HepG2 (cell line): ENCODE measurements around the gene MORF4L1. TPM values are rescaled to one million over a fixed set of nuclear protein-coding genes. Genes with fewer than 3 reads are reported as not detected.

Experiments used
- HNRNPH1 ChIP-seq: fragments of 200-400 bp; formaldehyde crosslinking; optimal IDR thresholded peaks from 2 replicates; pipeline ENCODE3; 2017; ENCODE audit warnings: mild to moderate bottlenecking, low read depth, low read length
- KLF15 ChIP-seq: sonication (generic); formaldehyde crosslinking; IDR thresholded peaks from 2 replicates; pipeline ENCODE4 v1.8.1; 2023; ENCODE audit warnings: borderline replicate concordance, mild to moderate bottlenecking, inconsistent platforms, missing genetic modification reagents, mixed read lengths
- NBN ChIP-seq: fragments of 450-650 bp; conservative IDR thresholded peaks from 2 replicates; pipeline ENCODE4 v1.6.1; 2017
- TAF1 ChIP-seq: sonication (generic); formaldehyde crosslinking; IDR thresholded peaks from 2 replicates; pipeline ENCODE4 v1.4.0; 2020; ENCODE audit warnings: missing genetic modification reagents
- ZC3H13 ChIP-seq: sonication (generic); formaldehyde crosslinking; IDR thresholded peaks from 2 replicates; pipeline ENCODE4 v1.8.1; 2023; ENCODE audit warnings: mild to moderate bottlenecking, missing genetic modification reagents, moderate library complexity
- ZNF557 ChIP-seq: sonication (generic); formaldehyde crosslinking; IDR thresholded peaks from 2 replicates; pipeline ENCODE4 v1.4.0; 2020; ENCODE audit warnings: missing genetic modification reagents
- polyA plus RNA-seq, 8 experiments: library from polyadenylated mRNA; depleted of rRNA in 3 of 8; stranded (reverse) in 7 of 8; unstranded in 1 of 8; fragments of >200 nt; fragmentation: Illumina TruSeq in 4 of 8; extraction: Trizol in 4 of 8; gene quantifications; 2 replicates each; pipeline versions ENCODE4 v1.2.1 to v1.2.3, GENCODE V29; 2011 to 2016; ENCODE audit warnings: low read depth in 4 of 8, missing spikeins in 1 of 8, mixed read lengths in 1 of 8; ENCODE audit not compliant: insufficient read depth in 1 of 8
- total RNA-seq, 5 experiments: library from RNA; depleted of rRNA; stranded (reverse); fragments of >200 nt; fragmentation: Illumina TruSeq; extraction: Trizol; gene quantifications; 2 replicates each; pipeline ENCODE4 v1.2.3, GENCODE V29; 2016; ENCODE audit warnings: low read depth in 1 of 5
- TF ChIP-seq, protein P1 (sequence below), 2 experiments: fragments of 450-650 bp in 1 of 2; sonication (generic) in 1 of 2; formaldehyde crosslinking in 1 of 2; IDR thresholded peaks; 2 replicates each; pipeline versions ENCODE4 v1.6.1 to v1.8.0; 2016 to 2022; ENCODE audit warnings: antibody characterized with exemption in 1 of 2, mild to moderate bottlenecking in 1 of 2, missing genetic modification reagents in 1 of 2

The MORF4L1 gene
- total and polyA plus RNA-seq, 2 of the 13 experiments (the other 11 are each of a cell fraction or from before 2014, with no cell fraction given): 218 to 219 TPM

DNA sequence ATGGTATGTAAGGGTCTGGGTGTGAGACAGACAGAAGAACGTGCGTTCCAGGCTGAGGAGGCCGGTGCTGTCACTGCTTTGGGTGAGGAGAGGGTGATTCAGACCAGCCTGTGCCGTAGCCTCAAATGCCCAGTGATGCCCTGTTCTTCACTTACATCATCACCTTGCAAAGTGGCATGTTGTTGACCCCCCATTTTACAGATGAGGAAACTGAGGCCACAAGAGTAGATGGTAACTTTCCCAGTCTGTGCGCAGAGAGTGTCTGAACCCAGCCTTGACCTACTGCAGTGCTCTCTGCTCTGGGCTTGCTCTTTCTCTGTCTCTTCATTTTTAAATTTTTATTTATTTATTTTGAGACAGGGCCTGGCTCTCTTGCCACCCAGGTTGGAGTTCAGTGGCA lies 73.8 kb downstream of the MORF4L1 start (continued):
- TF ChIP-seq, protein P1, sequence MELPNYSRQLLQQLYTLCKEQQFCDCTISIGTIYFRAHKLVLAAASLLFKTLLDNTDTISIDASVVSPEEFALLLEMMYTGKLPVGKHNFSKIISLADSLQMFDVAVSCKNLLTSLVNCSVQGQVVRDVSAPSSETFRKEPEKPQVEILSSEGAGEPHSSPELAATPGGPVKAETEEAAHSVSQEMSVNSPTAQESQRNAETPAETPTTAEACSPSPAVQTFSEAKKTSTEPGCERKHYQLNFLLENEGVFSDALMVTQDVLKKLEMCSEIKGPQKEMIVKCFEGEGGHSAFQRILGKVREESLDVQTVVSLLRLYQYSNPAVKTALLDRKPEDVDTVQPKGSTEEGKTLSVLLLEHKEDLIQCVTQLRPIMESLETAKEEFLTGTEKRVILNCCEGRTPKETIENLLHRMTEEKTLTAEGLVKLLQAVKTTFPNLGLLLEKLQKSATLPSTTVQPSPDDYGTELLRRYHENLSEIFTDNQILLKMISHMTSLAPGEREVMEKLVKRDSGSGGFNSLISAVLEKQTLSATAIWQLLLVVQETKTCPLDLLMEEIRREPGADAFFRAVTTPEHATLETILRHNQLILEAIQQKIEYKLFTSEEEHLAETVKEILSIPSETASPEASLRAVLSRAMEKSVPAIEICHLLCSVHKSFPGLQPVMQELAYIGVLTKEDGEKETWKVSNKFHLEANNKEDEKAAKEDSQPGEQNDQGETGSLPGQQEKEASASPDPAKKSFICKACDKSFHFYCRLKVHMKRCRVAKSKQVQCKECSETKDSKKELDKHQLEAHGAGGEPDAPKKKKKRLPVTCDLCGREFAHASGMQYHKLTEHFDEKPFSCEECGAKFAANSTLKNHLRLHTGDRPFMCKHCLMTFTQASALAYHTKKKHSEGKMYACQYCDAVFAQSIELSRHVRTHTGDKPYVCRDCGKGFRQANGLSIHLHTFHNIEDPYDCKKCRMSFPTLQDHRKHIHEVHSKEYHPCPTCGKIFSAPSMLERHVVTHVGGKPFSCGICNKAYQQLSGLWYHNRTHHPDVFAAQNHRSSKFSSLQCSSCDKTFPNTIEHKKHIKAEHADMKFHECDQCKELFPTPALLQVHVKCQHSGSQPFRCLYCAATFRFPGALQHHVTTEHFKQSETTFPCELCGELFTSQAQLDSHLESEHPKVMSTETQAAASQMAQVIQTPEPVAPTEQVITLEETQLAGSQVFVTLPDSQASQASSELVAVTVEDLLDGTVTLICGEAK (IDR thresholded peaks at IDR 0.05): no peak
- TF ChIP-seq, protein P1 (CRISPR knock-in tag; IDR thresholded peaks at IDR 0.05): no peak
- TF ChIP-seq ZNF557 (no peak), ZC3H13 (CRISPR knock-in tag) (no peak), HNRNPH1 (no peak), TAF1 (no peak), NBN (no peak), KLF15 (CRISPR knock-in tag) (no peak)
